WERI-Rb-1 (cell line): ENCODE data around the gene ATP4B.
"Not testable (repeated sequence)": the region's sequence is repeated elsewhere in the genome, so short reads cannot be mapped to it uniquely, and the experiment has no call there.

Experiments
- DNase-seq: peaks from one replicate; pipeline ENCODE4 v3.0.0-alpha.2; 2020
- H3K27ac ChIP-seq: fragments of 250-450 bp; sonication (Bioruptor Pico); 2 replicates; pipeline ENCODE4 v1.5.1; 2020; ENCODE audit warnings: mild to moderate bottlenecking, moderate library complexity
- H3K27me3 ChIP-seq: fragments of 250-450 bp; sonication (Bioruptor Pico); 2 replicates; pipeline ENCODE4 v1.5.1; 2021; ENCODE audit warnings: mild to moderate bottlenecking, low read depth, moderate library complexity; ENCODE audit not compliant: insufficient read depth, severe bottlenecking
- H3K36me3 ChIP-seq: fragments of 250-450 bp; sonication (Bioruptor Pico); 2 replicates; pipeline ENCODE4 v1.5.1; 2020; ENCODE audit warnings: mild to moderate bottlenecking, moderate library complexity
- H3K4me3 ChIP-seq: 2 replicates; pipeline ENCODE4 v1.5.1; 2011; ENCODE audit warnings: low read depth, mild to moderate bottlenecking, control low read depth, low read length
- H3K9me3 ChIP-seq: fragments of 250-450 bp; sonication (Bioruptor Pico); 2 replicates; pipeline ENCODE4 v1.5.1; 2021; ENCODE audit warnings: mild to moderate bottlenecking, moderate library complexity; ENCODE audit not compliant: severe bottlenecking
- TF ChIP-seq, protein P1 (sequence below): IDR thresholded peaks from 2 replicates; pipeline ENCODE4 v1.5.1; 2011; ENCODE audit warnings: low read depth, mild to moderate bottlenecking, control low read depth, inconsistent platforms, low read length

The ATP4B gene

DNA sequence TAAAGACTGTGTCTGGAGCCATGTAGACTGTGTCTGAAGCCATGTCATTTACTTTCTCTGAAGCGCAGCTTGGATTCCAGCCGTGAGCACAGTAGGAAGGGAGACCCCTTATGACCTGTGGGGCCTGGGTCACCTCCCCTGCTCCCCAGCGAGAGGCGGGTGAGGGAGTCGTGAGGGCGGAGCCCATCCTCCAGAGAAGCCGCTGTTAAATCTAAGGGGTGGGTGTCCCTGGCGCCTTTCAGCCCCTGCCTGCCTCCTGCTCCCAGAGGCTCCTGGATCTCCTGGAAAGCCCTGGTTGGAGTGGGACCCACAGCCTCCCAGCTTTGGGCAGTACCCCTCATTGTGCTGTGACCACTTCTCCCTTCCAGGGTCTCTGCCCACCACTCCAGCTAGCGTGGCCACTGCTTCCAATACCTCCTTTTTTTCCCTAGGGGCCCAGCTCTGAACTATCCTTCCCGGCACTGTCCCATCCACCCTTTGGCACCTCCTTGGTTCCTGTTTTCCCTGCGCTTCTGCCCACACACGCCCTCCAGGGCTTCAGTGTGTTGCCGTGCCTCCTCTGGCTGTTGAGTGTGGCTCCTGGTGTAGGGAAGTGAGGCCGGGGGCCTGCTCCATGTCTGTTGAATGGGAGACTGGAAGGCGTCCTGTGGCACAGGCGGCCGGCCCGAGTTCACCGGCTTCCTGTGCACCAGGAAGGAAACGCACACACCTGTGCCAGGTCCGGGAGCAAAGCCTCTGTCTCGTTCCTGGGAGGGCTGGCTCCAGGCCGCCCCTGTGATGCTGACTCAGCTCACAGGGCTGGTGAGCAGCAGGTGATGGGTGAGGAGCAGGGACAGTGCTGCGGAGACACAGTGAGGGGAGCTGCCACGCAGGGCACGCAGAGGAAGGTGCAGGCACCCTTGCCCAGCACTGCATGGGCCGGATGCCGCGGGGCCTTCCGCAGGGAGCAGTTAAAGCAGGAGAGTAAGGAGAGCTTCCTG is 29.4 kb downstream of the ATP4B start:
- no peak for DNase-seq
- H3K4me3 ChIP-seq, result no peak overlapping the region
- TF ChIP-seq, protein P1, sequence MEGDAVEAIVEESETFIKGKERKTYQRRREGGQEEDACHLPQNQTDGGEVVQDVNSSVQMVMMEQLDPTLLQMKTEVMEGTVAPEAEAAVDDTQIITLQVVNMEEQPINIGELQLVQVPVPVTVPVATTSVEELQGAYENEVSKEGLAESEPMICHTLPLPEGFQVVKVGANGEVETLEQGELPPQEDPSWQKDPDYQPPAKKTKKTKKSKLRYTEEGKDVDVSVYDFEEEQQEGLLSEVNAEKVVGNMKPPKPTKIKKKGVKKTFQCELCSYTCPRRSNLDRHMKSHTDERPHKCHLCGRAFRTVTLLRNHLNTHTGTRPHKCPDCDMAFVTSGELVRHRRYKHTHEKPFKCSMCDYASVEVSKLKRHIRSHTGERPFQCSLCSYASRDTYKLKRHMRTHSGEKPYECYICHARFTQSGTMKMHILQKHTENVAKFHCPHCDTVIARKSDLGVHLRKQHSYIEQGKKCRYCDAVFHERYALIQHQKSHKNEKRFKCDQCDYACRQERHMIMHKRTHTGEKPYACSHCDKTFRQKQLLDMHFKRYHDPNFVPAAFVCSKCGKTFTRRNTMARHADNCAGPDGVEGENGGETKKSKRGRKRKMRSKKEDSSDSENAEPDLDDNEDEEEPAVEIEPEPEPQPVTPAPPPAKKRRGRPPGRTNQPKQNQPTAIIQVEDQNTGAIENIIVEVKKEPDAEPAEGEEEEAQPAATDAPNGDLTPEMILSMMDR, result no peak
- peaks cover 84% of the 10 kb centered on the region for H3K36me3 ChIP-seq
- H3K27me3 ChIP-seq, result no peaks in the 10 kb centered on the region
- no peaks in the 10 kb centered on the region for H3K9me3 ChIP-seq
- peak overlapping the region; percentile 26; the same call in 1 of the 2 replicates for H3K27ac ChIP-seq

- H3K36me3 ChIP-seq, result peaks cover 84% of the 10 kb centered on the region
- H3K27ac ChIP-seq, result no peak overlapping the region
- TF ChIP-seq, protein P1, result no peak
- no peaks in the 10 kb centered on the region for H3K27me3 ChIP-seq
- DNase-seq, result no peak
- peaks cover 8% of the 10 kb centered on the region for H3K9me3 ChIP-seq
- H3K4me3 ChIP-seq, result no peak overlapping the region
Measured at GRCh38 chr13:113627136-113627535, 30.9 kb downstream of the ATP4B start.

GRCh38 chr13:113625965-113626721 is 31.9 kb downstream of the ATP4B start:
- TF ChIP-seq, protein P1, result no peak
- Histone ChIP-seq H3K27ac (no peak overlapping the region), H3K36me3 (peaks cover 80% of the 10 kb centered on the region), H3K4me3 (no peak overlapping the region), H3K27me3 (no peaks in the 10 kb centered on the region), H3K9me3 (peaks cover 8% of the 10 kb centered on the region)
- no peak for DNase-seq

DNA sequence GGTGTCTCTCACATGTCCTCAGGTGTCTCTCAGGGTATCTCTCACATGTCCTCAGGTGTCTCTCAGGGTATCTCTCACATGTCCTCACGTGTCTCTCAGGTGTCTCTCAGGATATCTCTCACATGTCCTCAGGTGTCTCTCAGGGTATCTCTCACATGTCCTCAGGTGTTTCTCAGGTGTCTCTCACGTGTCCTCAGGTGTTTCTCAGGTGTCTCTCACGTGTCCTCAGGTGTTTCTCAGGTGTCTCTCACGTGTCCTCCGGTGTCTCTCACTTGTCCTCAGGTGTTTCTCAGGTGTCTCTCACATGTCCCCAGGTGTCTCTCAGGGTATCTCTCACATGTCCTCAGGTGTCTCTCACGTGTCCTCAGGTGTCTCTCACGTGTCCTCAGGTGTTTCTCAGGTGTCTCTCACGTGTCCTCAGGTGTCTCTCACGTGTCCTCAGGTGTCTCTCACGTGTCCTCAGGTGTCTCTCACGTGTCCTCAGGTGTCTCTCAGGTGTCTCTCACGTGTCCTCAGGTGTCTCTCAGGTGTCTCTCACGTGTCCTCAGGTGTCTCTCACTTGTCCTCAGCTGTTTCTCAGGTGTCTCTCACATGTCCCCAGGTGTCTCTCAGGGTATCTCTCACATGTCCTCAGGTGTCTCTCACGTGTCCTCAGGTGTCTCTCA is 33.2 kb downstream of the ATP4B start:
- DNase-seq, H3K27ac ChIP-seq, H3K4me3 ChIP-seq, H3K9me3 ChIP-seq, H3K27me3 ChIP-seq: not testable (repeated sequence)
- H3K36me3 ChIP-seq, result peaks cover 80% of the 10 kb centered on the region

GRCh38 chr13:113624235-113624587 is 33.8 kb downstream of the ATP4B start:
- no peak for DNase-seq
- Histone ChIP-seq H3K36me3 (peaks cover 78% of the 10 kb centered on the region), H3K27ac (no peak overlapping the region), H3K9me3 (peaks cover 8% of the 10 kb centered on the region), H3K27me3 (no peaks in the 10 kb centered on the region), H3K4me3 (no peak overlapping the region)
- TF ChIP-seq, protein P1, result no peak
